H1 (cell line): ENCODE results near the gene WDR6. TPM values are rescaled to one million over a fixed set of nuclear protein-coding genes. Genes with fewer than 3 reads are reported as not detected.

Experiments
- CTCF ChIA-PET: fragments of 300-600 bp; sonication (Branson Sonifier 250); formaldehyde crosslinking; loops from one replicate; lab custom pipeline; 2021; ENCODE audit not compliant: partially characterized antibody; lab: Charles Lee
- POLR2A ChIA-PET: fragments of 300-600 bp; sonication (Branson Sonifier 250); formaldehyde crosslinking; loops from one replicate; lab custom pipeline; 2021; ENCODE audit warnings: inconsistent platforms; ENCODE audit not compliant: partially characterized antibody; lab: Charles Lee
- DNase-seq, 2 experiments: peaks; one replicate each; pipeline versions ENCODE4 v3.0.0 to v3.0.0-alpha.2; 2010 to 2022; ENCODE audit warnings: low spot score in 2 of 2, low read depth in 1 of 2, mixed read lengths in 1 of 2
- FAIRE-seq: peaks from 2 replicates; lab custom pipeline; 2011; peaks lifted over from hg19 to GRCh38; lab: Jason Lieb, UNC
- H2AFZ ChIP-seq: 2 replicates; pipeline ENCODE4 v1.8.1; 2012; ENCODE audit warnings: low read length, inconsistent platforms
- H2AK5ac ChIP-seq: 2 replicates; pipeline ENCODE4 v1.6.1; 2013; ENCODE audit warnings: low read depth, low read length
- H2BK120ac ChIP-seq: replicated peaks from 2 replicates; pipeline ENCODE3; 2013; ENCODE audit warnings: low read depth, low read length, inconsistent platforms
- H2BK12ac ChIP-seq: 2 replicates; pipeline ENCODE4 v1.6.1; 2013; ENCODE audit warnings: low read depth, low read length
- H2BK15ac ChIP-seq: 2 replicates; pipeline ENCODE4 v1.6.1; 2013; ENCODE audit warnings: low read length
- H2BK20ac ChIP-seq: 2 replicates; pipeline ENCODE4 v1.6.1; 2013; ENCODE audit warnings: low read length
- H2BK5ac ChIP-seq: 2 replicates; pipeline ENCODE4 v1.6.1; 2013; ENCODE audit warnings: low read depth, low read length
- H3K14ac ChIP-seq: 2 replicates; pipeline ENCODE4 v1.6.1; 2013; ENCODE audit warnings: inconsistent platforms; ENCODE audit not compliant: insufficient read length
- H3K18ac ChIP-seq: 2 replicates; pipeline ENCODE4 v1.6.1; 2013; ENCODE audit warnings: low read length; ENCODE audit errors: extremely low read depth
- H3K23ac ChIP-seq: 2 replicates; pipeline ENCODE4 v1.6.1; 2013; ENCODE audit warnings: inconsistent platforms; ENCODE audit not compliant: insufficient read length
- H3K23me2 ChIP-seq: 2 replicates; pipeline ENCODE4 v1.6.1; 2013; ENCODE audit warnings: low read depth, low read length
- H3K27ac ChIP-seq: 2 replicates; pipeline ENCODE4 v1.6.1; 2011; ENCODE audit warnings: low read depth, low read length, inconsistent platforms
- H3K27me3 ChIP-seq, 4 experiments: replicated peaks in 1 of 4; 1 replicate in 1 of 4; 2 replicates in 3 of 4; pipeline versions ENCODE4 v1.6.1 to v1.8.1; 2011 to 2013; ENCODE audit warnings: low read length in 3 of 4, mild to moderate bottlenecking in 3 of 4, inconsistent platforms in 2 of 4, mixed read lengths in 2 of 4, moderate library complexity in 1 of 4; ENCODE audit not compliant: control insufficient read depth in 3 of 4, insufficient read depth in 3 of 4; ENCODE audit errors: extremely low read depth in 1 of 4
- H3K36me3 ChIP-seq, 4 experiments: 2 replicates each; pipeline versions ENCODE4 v1.6.1 to v1.8.1; 2011 to 2013; ENCODE audit warnings: mild to moderate bottlenecking in 4 of 4, low read length in 3 of 4, moderate library complexity in 2 of 4, control low read depth in 1 of 4, inconsistent platforms in 1 of 4; ENCODE audit not compliant: insufficient read depth in 4 of 4, control insufficient read depth in 2 of 4
- H3K4ac ChIP-seq: replicated peaks from 2 replicates; pipeline ENCODE3; 2013; ENCODE audit warnings: low read length, low read depth, mixed read lengths, inconsistent platforms; ENCODE audit not compliant: insufficient read length
- H3K4me1 ChIP-seq, 4 experiments: replicated peaks in 1 of 4; 1 replicate in 1 of 4; 2 replicates in 3 of 4; pipeline versions ENCODE4 v1.6.1 to v1.8.1; 2011 to 2013; ENCODE audit warnings: low read length in 3 of 4, inconsistent platforms in 2 of 4, mixed read lengths in 1 of 4; ENCODE audit not compliant: insufficient read depth in 4 of 4, control insufficient read depth in 3 of 4
- H3K4me2 ChIP-seq, 2 experiments: 2 replicates each; pipeline versions ENCODE4 v1.6.1 to v1.8.1; 2011 to 2013; ENCODE audit warnings: low read depth in 2 of 2, low read length in 2 of 2, control low read depth in 1 of 2, inconsistent platforms in 1 of 2, mild to moderate bottlenecking in 1 of 2; ENCODE audit not compliant: insufficient read depth in 1 of 2
- H3K4me3 ChIP-seq, 4 experiments: fragments of 200-600, 300-600 bp in 1 of 4; sonication (generic), shearing (Covaris generic), sonication (Bioruptor Twin) in 1 of 4; 2 replicates each; pipeline versions ENCODE4 v1.5.1 to v1.8.1; 2011 to 2016; ENCODE audit warnings: low read length in 4 of 4, low read depth in 3 of 4, control low read depth in 2 of 4, inconsistent platforms in 2 of 4, mild to moderate bottlenecking in 2 of 4, mixed read lengths in 1 of 4, moderate library complexity in 1 of 4; ENCODE audit not compliant: insufficient read depth in 2 of 4; ENCODE audit errors: extremely low read depth in 1 of 4
- H3K56ac ChIP-seq: replicated peaks from 2 replicates; pipeline ENCODE3; 2013; ENCODE audit warnings: low read depth, mild to moderate bottlenecking, mixed read lengths, low read length, inconsistent platforms; ENCODE audit not compliant: insufficient read length
- H3K79me1 ChIP-seq: 2 replicates; pipeline ENCODE4 v1.6.1; 2013; ENCODE audit warnings: low read depth, low read length, control low read depth
- H3K79me2 ChIP-seq, 2 experiments: 2 replicates each; pipeline versions ENCODE4 v1.6.1 to v1.8.1; 2012 to 2013; ENCODE audit warnings: low read length in 2 of 2, mild to moderate bottlenecking in 2 of 2, inconsistent platforms in 1 of 2; ENCODE audit not compliant: insufficient read depth in 2 of 2, control insufficient read depth in 1 of 2
- H3K9ac ChIP-seq, 4 experiments: replicated peaks in 1 of 4; 1 replicate in 1 of 4; 2 replicates in 3 of 4; pipeline versions ENCODE4 v1.6.1 to v1.8.1; 2011 to 2013; ENCODE audit warnings: low read depth in 3 of 4, low read length in 3 of 4, control low read depth in 2 of 4, mild to moderate bottlenecking in 2 of 4, moderate library complexity in 2 of 4, inconsistent platforms in 1 of 4; ENCODE audit errors: extremely low read depth in 1 of 4
- H3K9me3 ChIP-seq, 2 experiments: 2 replicates each; pipeline versions ENCODE4 v1.6.1 to v1.8.1; 2012 to 2013; ENCODE audit warnings: mild to moderate bottlenecking in 2 of 2, moderate library complexity in 2 of 2, control low read depth in 1 of 2, inconsistent platforms in 1 of 2, low read depth in 1 of 2, low read length in 1 of 2, mixed read lengths in 1 of 2; ENCODE audit not compliant: insufficient read depth in 2 of 2
- H4K20me1 ChIP-seq, 2 experiments: replicated peaks in 1 of 2; 2 replicates each; pipeline versions ENCODE3 to v1.8.1; 2011 to 2013; ENCODE audit warnings: inconsistent platforms in 2 of 2, low read length in 2 of 2, mild to moderate bottlenecking in 1 of 2; ENCODE audit not compliant: insufficient read depth in 2 of 2, control insufficient read depth in 1 of 2
- H4K5ac ChIP-seq: 2 replicates; pipeline ENCODE4 v1.6.1; 2013; ENCODE audit warnings: low read length, low read depth, mixed read lengths, inconsistent platforms; ENCODE audit not compliant: insufficient read length
- H4K8ac ChIP-seq: 2 replicates; pipeline ENCODE4 v1.8.0; 2013; ENCODE audit warnings: mild to moderate bottlenecking, moderate library complexity, low read length, inconsistent platforms; ENCODE audit not compliant: insufficient read depth; ENCODE audit errors: extremely low read depth
- H4K91ac ChIP-seq: replicated peaks from 2 replicates; pipeline ENCODE3; 2013; ENCODE audit warnings: low read length, mixed read lengths, inconsistent platforms; ENCODE audit not compliant: insufficient read length
- YY1 ChIP-seq: IDR thresholded peaks from 2 replicates; pipeline ENCODE4 v1.6.1; 2011; ENCODE audit warnings: low read depth, mild to moderate bottlenecking, low read length
- WGBS, 2 experiments: shearing (Covaris generic) in 1 of 2; methylation state at CpG; one replicate each; pipeline versions ENCODE4 v1.1.6 to v1.1.7; 2013 to 2015; ENCODE audit warnings: low lambda C conversion rate in 2 of 2, mixed read lengths in 2 of 2, inconsistent platforms in 1 of 2, low coverage in 1 of 2, missing lambda C conversion rate in 1 of 2; ENCODE audit not compliant: insufficient replicate concordance in 2 of 2, insufficient coverage in 1 of 2, insufficient read length in 1 of 2; ENCODE audit errors: extremely low coverage in 1 of 2, missing lambda C conversion rate in 1 of 2; 5-methylcytosine and 5-hydroxymethylcytosine counted together
- polyA plus RNA-seq, 7 experiments: library from polyadenylated mRNA; depleted of rRNA in 3 of 7; stranded (reverse) in 5 of 7; unstranded in 2 of 7; fragments of >200 nt in 5 of 7; fragments of 200-250 nt in 2 of 7; gene quantifications; 1 replicate in 5 of 7; 2 replicates in 1 of 7; 4 replicates in 1 of 7; pipeline versions ENCODE4 v1.2.1 to v1.2.3, GENCODE V29; 2011 to 2013; ENCODE audit warnings: missing spikeins in 2 of 7, mixed read lengths in 2 of 7
- total RNA-seq: library from RNA; stranded (reverse); fragmentation: NEBNext Ultra II Directional; extraction: Animal tissue kit (Norgen Biotek cat#: 25700); gene quantifications from 2 replicates; pipeline ENCODE4 v1.2.1, GENCODE V29; 2021

Gene WDR6
- total and polyA plus RNA-seq, 2 of the 8 experiments (the other 6 are each of a cell fraction or from before 2014, with no cell fraction given): 180 to 257 TPM

DNA sequence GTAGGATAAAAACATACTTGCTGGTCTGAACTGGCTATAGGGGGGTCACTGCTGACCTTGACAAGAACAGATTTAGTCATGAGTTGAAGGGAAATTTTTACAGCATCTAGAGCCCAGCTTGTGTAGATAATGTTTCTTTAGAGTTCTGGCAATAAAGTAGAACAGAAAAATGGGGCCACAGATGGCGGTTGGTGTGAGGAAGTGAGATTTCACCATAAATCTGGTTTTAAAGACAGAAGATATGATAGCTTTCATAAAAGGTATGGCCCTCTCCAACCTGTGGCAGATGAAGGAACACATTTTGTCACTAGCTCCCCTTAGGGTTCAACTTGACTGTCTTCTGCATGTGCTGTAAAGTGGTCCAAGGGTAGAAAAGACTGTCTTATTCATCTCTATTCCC, 46.4 kb downstream of the WDR6 start:
- H3K4ac ChIP-seq: no peak overlapping the region
- DNase-seq: no peak
- ChIA-PET CTCF (no interaction called here), POLR2A (interaction anchor here (0.5 to 1.2 kb wide), 3 partner anchors 10 to 275 kb away, joined by 3 read pairs; partner anchors contain the start of gene QRICH1)
- no peak overlapping the region for H3K56ac ChIP-seq
- H4K5ac ChIP-seq: no peak overlapping the region
- no peak overlapping the region for H2BK12ac ChIP-seq
- H3K23me2 ChIP-seq: no peaks in the 10 kb centered on the region
- H2AK5ac ChIP-seq: no peak overlapping the region
- peaks cover 0 to 11% of the 10 kb centered on the region in 2 experiments for H4K20me1 ChIP-seq
- peaks cover 12% of the 10 kb centered on the region for H3K79me1 ChIP-seq
- H3K14ac ChIP-seq: no peak overlapping the region
- 94% methylated on average over 1 of the region's 1 CpG; no CpG with 5 or more reads in 1 of the 2 experiments for WGBS, 2 experiments
- no peak overlapping the region for H2AFZ ChIP-seq
- H3K36me3 ChIP-seq: peaks cover 32 to 57% (median 46%) of the 10 kb centered on the region in 4 experiments
- no peaks in the 10 kb centered on the region for H3K9me3 ChIP-seq
- H2BK15ac ChIP-seq: no peak overlapping the region
- no peak overlapping the region for H2BK20ac ChIP-seq
- no peak overlapping the region for H3K18ac ChIP-seq
- no peak overlapping the region for H3K4me3 ChIP-seq
- H3K79me2 ChIP-seq: peaks cover 0 to 17% of the 10 kb centered on the region in 2 experiments; a peak in 2 of 4 replicates
- H3K27me3 ChIP-seq: no peaks in the 10 kb centered on the region; a peak in 1 of 7 replicates
- no peak overlapping the region for H4K8ac ChIP-seq
- no peak overlapping the region for H3K4me2 ChIP-seq
- no peak for FAIRE-seq
- no peak overlapping the region for H3K23ac ChIP-seq
- H3K27ac ChIP-seq: no peak overlapping the region
- H3K4me1 ChIP-seq: no peaks in the 10 kb centered on the region
- no peak overlapping the region for H3K9ac ChIP-seq
- H4K91ac ChIP-seq: no peak overlapping the region
- H2BK120ac ChIP-seq: no peak overlapping the region
- H2BK5ac ChIP-seq: no peak overlapping the region
- TF ChIP-seq YY1: no peak
